Raji (cell line): ENCODE results near the gene DST.

Source experiments
- POLR2A ChIP-seq: IDR thresholded peaks from 2 replicates; pipeline ENCODE4 v1.6.1; 2011; ENCODE audit warnings: low read depth, low read length, control low read depth; ENCODE audit not compliant: insufficient read depth

DST gene

GRCh38 chr6:56573624-56574023, 69.1 kb downstream of the DST start:
- TF ChIP-seq POLR2A = no peak

GRCh38 chr6:56572788-56573471, 69.8 kb downstream of the DST start:
- TF ChIP-seq POLR2A = no peak

- TF ChIP-seq POLR2A = no peak
Measured at GRCh38 chr6:56571605-56572004, 71.1 kb downstream of the DST start.

- no peak for TF ChIP-seq POLR2A
Measured at GRCh38 chr6:56570413-56571359, 72.0 kb downstream of the DST start.

DNA sequence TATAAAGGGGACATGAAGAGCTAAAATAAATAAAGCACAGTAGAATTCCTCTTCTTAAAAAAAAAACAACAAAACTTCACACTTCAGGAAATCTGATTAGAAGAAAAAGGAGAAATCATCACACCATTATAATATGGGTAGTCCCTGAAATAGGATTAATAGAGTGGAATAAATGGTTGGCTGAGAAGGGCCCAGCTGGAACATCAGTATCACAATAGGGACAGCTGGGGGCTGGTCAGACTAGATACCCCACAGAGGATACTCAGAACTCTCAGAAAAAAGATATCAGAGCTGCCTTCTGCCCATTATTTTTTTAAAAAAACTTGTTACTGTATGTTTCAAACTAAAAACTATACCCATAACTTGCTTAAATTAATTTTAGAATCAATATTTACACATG, 75.2 kb downstream of the DST start:
- no peak for TF ChIP-seq POLR2A

- no peak for TF ChIP-seq POLR2A
Measured at GRCh38 chr6:56556751-56557540, 85.7 kb downstream of the DST start.

DNA sequence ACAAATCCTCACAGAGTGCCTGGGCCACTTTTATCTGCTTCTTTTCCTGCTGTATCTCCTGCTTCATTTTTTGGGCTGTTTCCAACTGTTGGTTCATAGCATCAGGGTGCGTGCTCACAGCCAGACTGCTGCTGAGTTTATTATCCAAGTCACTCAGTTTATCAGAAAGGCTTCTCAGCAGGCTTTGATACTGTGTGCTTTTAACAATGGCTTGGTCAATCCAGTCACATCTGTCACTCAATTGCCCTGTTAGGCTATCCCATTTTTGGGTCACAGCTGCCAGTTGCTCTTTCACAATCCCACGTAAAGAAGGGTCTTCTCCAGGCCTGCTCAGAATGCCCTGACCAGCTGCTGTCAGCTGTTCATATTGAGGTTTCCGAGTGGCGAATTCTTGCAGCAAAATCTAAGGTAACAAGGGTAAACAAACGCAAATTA, 87.2 kb downstream of the DST start:
- no peak for TF ChIP-seq POLR2A

GRCh38 chr6:56552187-56553130, 90.2 kb downstream of the DST start:
- no peak for TF ChIP-seq POLR2A

DNA sequence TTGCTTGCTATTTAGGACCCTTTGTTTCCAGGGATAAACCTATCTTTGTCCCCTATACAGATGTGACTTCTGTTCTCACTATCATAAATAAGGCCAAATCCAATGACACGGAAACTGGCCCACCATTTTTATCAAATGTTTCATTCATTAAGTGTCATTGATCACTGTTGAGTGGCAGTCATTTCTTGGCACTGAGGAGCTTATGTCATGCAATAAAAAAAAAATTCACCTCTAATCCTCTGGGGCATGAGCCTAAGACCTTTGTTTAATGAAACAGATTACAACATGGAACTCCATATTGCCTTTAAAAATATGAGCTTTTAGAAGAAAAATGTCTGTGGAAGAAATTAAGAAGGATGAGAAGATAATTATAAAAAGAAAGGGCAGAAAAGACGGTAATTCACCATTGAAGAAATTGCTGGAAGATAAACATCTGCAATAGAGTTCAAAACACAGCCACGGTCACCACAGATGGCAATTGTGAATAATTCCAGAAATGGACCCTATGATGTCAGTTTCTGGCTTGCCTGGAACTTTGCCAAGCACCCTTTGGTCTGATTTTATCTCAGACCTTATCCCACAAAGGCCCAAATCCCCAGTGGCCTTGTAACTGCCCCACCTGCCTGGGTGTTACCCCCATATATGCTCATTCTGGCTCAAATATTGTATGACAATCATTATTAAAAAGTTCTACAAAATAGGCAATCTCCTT, 91.1 kb downstream of the DST start:
- TF ChIP-seq POLR2A = no peak

GRCh38 chr6:56550301-56550700, 92.4 kb downstream of the DST start:
- TF ChIP-seq POLR2A = no peak

DNA sequence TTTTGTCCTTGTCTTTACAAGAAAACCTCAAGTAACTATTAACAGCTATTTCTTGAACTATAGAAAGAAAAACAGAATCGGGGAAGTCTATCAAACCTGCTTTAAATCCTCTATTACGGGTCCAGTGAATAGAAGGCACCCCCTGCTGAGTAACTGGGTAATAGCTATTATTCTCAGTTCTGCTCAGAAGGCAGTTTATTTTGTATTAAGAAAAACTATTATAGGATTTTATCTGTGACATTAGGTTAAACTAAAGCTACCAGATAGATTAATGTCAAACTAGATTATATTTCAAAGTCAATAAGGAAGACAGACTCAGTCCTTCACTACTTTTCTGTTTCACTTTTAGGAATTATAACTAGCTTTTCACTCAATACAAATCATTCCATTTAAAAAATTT, 93.7 kb downstream of the DST start:
- no peak for TF ChIP-seq POLR2A

GRCh38 chr6:56547687-56548086, 95.0 kb downstream of the DST start:
- no peak for TF ChIP-seq POLR2A
